ENCODE data around the gene ARSB. TPM values are rescaled to one million over a fixed set of nuclear protein-coding genes. Genes with fewer than 3 reads are reported as not detected.

The ARSB gene
- total RNA-seq, 1 donor from 2014 or later = 30.2 TPM

DNA sequence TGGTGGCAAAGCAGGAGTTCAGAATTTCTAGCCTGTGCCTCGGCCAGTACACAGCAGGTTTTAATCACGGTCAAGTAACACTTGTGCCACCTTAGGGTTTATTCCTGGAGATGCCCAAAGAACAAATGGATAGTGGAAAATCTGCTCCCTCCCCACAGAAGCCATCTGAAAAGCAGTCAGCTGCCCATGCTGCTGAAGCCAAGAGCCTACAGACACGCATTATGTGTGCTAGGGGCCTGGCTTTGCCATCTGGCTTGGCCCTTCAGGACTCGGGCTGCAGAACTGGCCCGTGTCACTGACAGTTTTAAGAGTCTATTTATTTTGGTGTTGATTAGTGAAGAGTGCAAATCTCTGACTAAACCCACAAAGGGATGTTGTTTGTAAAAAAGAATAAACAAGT lies 11.1 kb downstream of the ARSB start:
- no peaks in the 10 kb centered on the region for H3K4me1 Mint-ChIP-seq (ENCODE audit: low read depth, unreplicated experiment)
- H2AFZ ChIP-seq (ENCODE audit: low read depth, low read length) = no peak overlapping the region
- no peak overlapping the region for H3K27ac Mint-ChIP-seq (ENCODE audit: unreplicated experiment)
- no peaks in the 10 kb centered on the region for H3K27me3 ChIP-seq (ENCODE audit: insufficient read depth, low read length)
- H3K36me3 Mint-ChIP-seq (ENCODE audit: low read depth, unreplicated experiment) = no peaks in the 10 kb centered on the region
- H3K27ac ChIP-seq (ENCODE audit: low read depth, low read length) = no peak overlapping the region
- H3K9me3 ChIP-seq (ENCODE audit: insufficient read depth, low read depth, low read length) = no peaks in the 10 kb centered on the region
- no peaks in the 10 kb centered on the region for H3K36me3 ChIP-seq (ENCODE audit: insufficient read depth, low read length)
- peaks cover 7% of the 10 kb centered on the region for H4K20me1 ChIP-seq (ENCODE audit: insufficient read depth, low read length)
- H3K9me3 Mint-ChIP-seq (ENCODE audit: unreplicated experiment) = no peaks in the 10 kb centered on the region
- H3K9ac ChIP-seq (ENCODE audit: low read length) = no peak overlapping the region
- no peak overlapping the region for H3K4me3 ChIP-seq (ENCODE audit: insufficient read depth, low read depth, low read length)
- TF ChIP-seq EZH2 (IDR thresholded peaks at IDR 0.05; ENCODE audit: insufficient read depth, low read length) (no peak), CTCF (IDR thresholded peaks at IDR 0.05; ENCODE audit: insufficient read depth, low read depth, low read length) (no peak)
- peaks cover 4% of the 10 kb centered on the region for H3K4me1 ChIP-seq (ENCODE audit: insufficient read depth, low read length)
- no peaks in the 10 kb centered on the region for H3K79me2 ChIP-seq (ENCODE audit: insufficient read depth, low read length)
- no peak overlapping the region for H3K4me2 ChIP-seq (ENCODE audit: low read length)
- H3K27me3 Mint-ChIP-seq (ENCODE audit: low read depth, unreplicated experiment) = no peaks in the 10 kb centered on the region
- no peak for FAIRE-seq
- no peak overlapping the region for H3K4me3 Mint-ChIP-seq (ENCODE audit: unreplicated experiment)
- DNase-seq (ENCODE audit: low read depth) = no peak

- Histone ChIP-seq H2AFZ (ENCODE audit: low read depth, low read length) (no peak overlapping the region), H3K4me1 (ENCODE audit: insufficient read depth, low read length) (peaks cover 4% of the 10 kb centered on the region), H3K4me3 (ENCODE audit: insufficient read depth, low read depth, low read length) (no peak overlapping the region), H4K20me1 (ENCODE audit: insufficient read depth, low read length) (peaks cover 7% of the 10 kb centered on the region), H3K79me2 (ENCODE audit: insufficient read depth, low read length) (no peaks in the 10 kb centered on the region), H3K9me3 (ENCODE audit: insufficient read depth, low read depth, low read length) (no peaks in the 10 kb centered on the region), H3K4me2 (ENCODE audit: low read length) (peak overlapping the region; percentile 54), H3K9ac (ENCODE audit: low read length) (no peak overlapping the region), H3K27ac (ENCODE audit: low read depth, low read length) (no peak overlapping the region), H3K36me3 (ENCODE audit: insufficient read depth, low read length) (no peaks in the 10 kb centered on the region), H3K27me3 (ENCODE audit: insufficient read depth, low read length) (no peaks in the 10 kb centered on the region)
- H3K27ac Mint-ChIP-seq (ENCODE audit: unreplicated experiment) = no peak overlapping the region
- FAIRE-seq = no peak
- no peaks in the 10 kb centered on the region for H3K9me3 Mint-ChIP-seq (ENCODE audit: unreplicated experiment)
- no peaks in the 10 kb centered on the region for H3K36me3 Mint-ChIP-seq (ENCODE audit: low read depth, unreplicated experiment)
- H3K4me3 Mint-ChIP-seq (ENCODE audit: unreplicated experiment) = no peak overlapping the region
- H3K4me1 Mint-ChIP-seq (ENCODE audit: low read depth, unreplicated experiment) = no peaks in the 10 kb centered on the region
- no peak for TF ChIP-seq EZH2 (IDR thresholded peaks at IDR 0.05; ENCODE audit: insufficient read depth, low read length)
- no peak for TF ChIP-seq CTCF (IDR thresholded peaks at IDR 0.05; ENCODE audit: insufficient read depth, low read depth, low read length)
- H3K27me3 Mint-ChIP-seq (ENCODE audit: low read depth, unreplicated experiment) = no peaks in the 10 kb centered on the region
- DNase-seq (ENCODE audit: low read depth) = peak; percentile 63
These were observed 12.3 kb downstream of the ARSB start for GRCh38 chr5:78972654-78973428.

- Mint-ChIP-seq H3K36me3 (ENCODE audit: low read depth, unreplicated experiment) (no peaks in the 10 kb centered on the region), H3K27ac (ENCODE audit: unreplicated experiment) (no peak overlapping the region), H3K9me3 (ENCODE audit: unreplicated experiment) (no peaks in the 10 kb centered on the region), H3K27me3 (ENCODE audit: low read depth, unreplicated experiment) (no peaks in the 10 kb centered on the region), H3K4me3 (ENCODE audit: unreplicated experiment) (no peak overlapping the region), H3K4me1 (ENCODE audit: low read depth, unreplicated experiment) (no peaks in the 10 kb centered on the region)
- DNase-seq (ENCODE audit: low read depth) (no peak), FAIRE-seq (no peak)
- Histone ChIP-seq H3K4me3 (ENCODE audit: insufficient read depth, low read depth, low read length) (no peak overlapping the region), H3K9ac (ENCODE audit: low read length) (no peak overlapping the region), H4K20me1 (ENCODE audit: insufficient read depth, low read length) (peaks cover 7% of the 10 kb centered on the region), H3K4me1 (ENCODE audit: insufficient read depth, low read length) (peaks cover 4% of the 10 kb centered on the region), H3K9me3 (ENCODE audit: insufficient read depth, low read depth, low read length) (no peaks in the 10 kb centered on the region), H3K36me3 (ENCODE audit: insufficient read depth, low read length) (no peaks in the 10 kb centered on the region), H3K27ac (ENCODE audit: low read depth, low read length) (no peak overlapping the region), H3K79me2 (ENCODE audit: insufficient read depth, low read length) (no peaks in the 10 kb centered on the region), H3K27me3 (ENCODE audit: insufficient read depth, low read length) (no peaks in the 10 kb centered on the region), H3K4me2 (ENCODE audit: low read length) (no peak overlapping the region), H2AFZ (ENCODE audit: low read depth, low read length) (no peak overlapping the region)
- no peak for TF ChIP-seq EZH2 (IDR thresholded peaks at IDR 0.05; ENCODE audit: insufficient read depth, low read length)
- TF ChIP-seq CTCF (IDR thresholded peaks at IDR 0.05; ENCODE audit: insufficient read depth, low read depth, low read length) = no peak
These were observed 13.1 kb downstream of the ARSB start for GRCh38 chr5:78971998-78972397.

Measured in astrocyte (in vitro differentiated cells and primary cell).